Measurements from ENCODE around the gene MARS1.

MARS1 gene

DNA sequence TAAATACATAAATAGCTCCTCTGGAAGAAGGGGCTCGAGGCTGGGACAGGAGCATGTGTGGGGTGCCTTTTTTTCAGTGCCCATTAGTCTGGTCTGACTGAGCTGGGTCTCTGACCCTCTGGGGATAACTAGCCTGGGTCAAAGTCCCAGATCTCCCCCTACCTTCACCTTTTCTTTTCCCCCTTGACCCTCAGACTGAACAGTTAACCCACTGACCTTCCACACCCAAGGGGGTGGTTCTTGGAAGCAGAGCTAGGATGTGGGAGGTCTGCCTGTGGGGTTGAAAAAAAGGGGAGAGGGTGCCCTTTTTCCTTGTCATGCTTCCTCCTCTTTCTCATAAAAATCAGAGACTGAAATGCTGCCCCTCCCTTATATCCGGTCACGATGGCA is 29.2 kb upstream of the MARS1 start:
- no peak for DNase-seq (ENCODE audit: low spot score)

DNA sequence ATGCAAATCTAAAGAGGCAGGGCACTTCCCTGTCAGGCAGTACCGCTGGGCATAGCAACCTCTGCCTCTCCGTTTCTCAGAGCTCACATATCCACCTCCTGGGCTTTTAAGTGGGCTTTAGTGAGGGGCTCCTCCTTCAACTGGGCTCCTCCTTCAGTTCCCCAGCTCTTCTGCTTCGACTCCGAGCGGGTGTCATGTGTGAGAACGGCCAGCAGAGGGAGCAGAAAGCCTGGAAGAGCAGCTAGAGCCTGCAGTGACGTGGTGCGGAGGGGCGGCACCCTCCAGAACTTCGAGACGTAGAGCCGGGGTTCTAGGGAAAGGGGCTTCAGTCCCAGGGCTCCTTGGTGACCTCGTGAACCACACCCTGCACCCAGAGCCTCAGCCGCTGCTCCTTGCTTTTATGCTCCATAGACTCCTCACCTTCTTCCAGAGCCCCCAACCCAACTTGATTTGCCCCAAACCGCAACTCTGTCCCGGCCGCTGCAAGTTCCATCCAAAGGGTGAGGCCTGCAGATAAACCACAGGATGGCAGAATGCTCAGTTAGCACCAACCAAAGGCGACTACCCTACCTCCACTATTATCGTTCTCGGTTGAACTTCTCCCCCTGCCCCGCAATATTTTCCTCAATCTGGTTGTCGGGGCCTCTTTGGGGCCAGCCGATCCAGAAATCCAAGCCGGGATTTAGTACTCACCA is 28.7 kb upstream of the MARS1 start:
- peak; percentile 94 for DNase-seq (ENCODE audit: low spot score)

GRCh38 chr12:57459750-57460467 is 28.0 kb upstream of the MARS1 start, which contains the start of gene GLI1:
Gene GLI1 (plus strand): TSS chr12:57459785. CDS start chr12:57463692, 3,907 bp downstream.
- DNase-seq (ENCODE audit: low spot score) = no peak

GRCh38 chr12:57460468-57460784 is 27.4 kb upstream of the MARS1 start:
- no peak for DNase-seq (ENCODE audit: low spot score)

DNA sequence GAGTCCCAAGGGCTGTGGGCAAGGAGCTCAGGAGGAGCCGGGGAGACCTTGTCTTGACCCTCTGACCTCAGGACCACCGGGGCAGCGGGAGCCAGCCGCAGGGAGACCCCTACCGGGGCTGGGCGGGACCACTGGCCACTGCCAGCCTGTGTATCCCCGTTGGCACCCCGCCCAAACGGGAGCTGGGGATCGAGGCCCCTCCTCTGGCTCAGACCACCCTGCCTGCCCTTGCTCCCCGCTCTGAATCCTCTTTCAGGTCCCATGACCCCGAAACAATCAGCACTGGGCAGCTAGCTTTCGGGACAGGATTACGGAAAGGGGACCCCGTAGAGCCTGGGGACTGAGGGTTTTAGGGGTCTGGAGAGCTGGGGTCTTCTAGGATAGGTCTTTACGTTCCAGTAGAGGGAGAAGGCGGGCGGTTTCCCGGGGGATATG is 27.0 kb upstream of the MARS1 start:
- no peak for DNase-seq (ENCODE audit: low spot score)

- DNase-seq (ENCODE audit: low spot score) = no peak
Observed at GRCh38 chr12:57461276-57461916, 26.5 kb upstream of the MARS1 start.

DNA sequence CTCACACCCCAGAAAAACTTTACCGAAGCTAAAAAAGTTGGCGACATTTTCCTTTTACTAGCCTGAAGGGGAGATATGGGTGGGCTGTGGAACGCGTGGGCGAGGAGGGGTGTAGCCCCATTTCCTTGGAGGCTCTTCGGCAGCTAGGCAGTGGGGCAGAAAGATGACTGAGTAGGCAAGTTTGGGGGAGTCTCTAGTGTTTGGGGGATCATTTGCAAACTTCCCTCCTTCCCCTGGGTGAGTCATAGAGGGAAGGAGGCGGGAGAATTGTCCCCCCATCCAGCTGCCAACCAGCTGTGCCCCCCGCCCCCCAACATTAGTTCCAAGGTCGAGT is 26.0 kb upstream of the MARS1 start:
- DNase-seq (ENCODE audit: low spot score) = no peak

- DNase-seq (ENCODE audit: low spot score) = peak; percentile 91
Observed at GRCh38 chr12:57462251-57462911, 25.5 kb upstream of the MARS1 start.

GRCh38 chr12:57462912-57463253 is 25.0 kb upstream of the MARS1 start:
- no peak for DNase-seq (ENCODE audit: low spot score)

DNA sequence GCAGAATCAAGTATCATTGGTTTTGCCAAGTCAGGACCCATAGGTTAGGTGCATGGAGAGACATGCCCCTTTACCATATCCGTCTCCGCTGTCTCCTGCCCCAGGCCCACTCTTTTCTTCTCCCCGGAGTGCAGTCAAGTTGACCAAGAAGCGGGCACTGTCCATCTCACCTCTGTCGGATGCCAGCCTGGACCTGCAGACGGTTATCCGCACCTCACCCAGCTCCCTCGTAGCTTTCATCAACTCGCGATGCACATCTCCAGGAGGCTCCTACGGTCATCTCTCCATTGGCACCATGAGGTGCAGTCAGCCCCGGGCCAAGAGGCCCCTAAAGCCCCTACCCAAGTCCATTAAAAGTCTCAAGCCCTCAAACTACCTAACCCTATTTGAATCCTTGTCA is 23.3 kb upstream of the MARS1 start:
- no peak for DNase-seq (ENCODE audit: low spot score)

- DNase-seq (ENCODE audit: low spot score) = no peak
Observed at GRCh38 chr12:57465030-57465746, 22.7 kb upstream of the MARS1 start.

GRCh38 chr12:57465747-57466505 is 21.9 kb upstream of the MARS1 start:
- DNase-seq (ENCODE audit: low spot score) = no peak

DNA sequence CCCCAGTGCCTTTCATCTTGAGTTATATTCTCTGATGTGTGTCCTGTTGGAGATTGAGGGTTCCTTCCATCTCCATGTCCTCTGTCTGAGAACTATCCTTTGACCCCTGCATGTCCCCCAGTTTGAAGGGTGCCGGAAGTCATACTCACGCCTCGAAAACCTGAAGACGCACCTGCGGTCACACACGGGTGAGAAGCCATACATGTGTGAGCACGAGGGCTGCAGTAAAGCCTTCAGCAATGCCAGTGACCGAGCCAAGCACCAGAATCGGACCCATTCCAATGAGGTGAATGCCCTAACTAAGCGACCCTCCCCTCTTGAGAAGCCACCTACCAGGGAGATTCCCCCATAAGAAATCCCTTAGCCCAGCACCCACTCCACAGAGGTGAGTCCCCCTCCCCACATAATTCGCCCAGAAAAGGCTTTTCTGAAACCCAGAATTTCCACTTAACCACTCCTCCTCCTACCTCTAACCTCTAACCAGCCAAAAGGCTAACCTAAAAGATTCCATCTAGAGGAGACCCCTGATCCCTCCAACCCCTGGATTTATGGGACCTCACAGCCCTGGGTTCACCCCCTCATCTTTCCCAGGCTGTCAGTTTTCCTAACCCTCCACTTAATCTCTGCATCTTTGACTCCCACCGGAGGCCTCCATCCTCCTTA is 20.5 kb upstream of the MARS1 start:
- DNase-seq (ENCODE audit: low spot score) = no peak

- no peak for DNase-seq (ENCODE audit: low spot score)
Observed at GRCh38 chr12:57467915-57468314, 20.0 kb upstream of the MARS1 start.

DNA sequence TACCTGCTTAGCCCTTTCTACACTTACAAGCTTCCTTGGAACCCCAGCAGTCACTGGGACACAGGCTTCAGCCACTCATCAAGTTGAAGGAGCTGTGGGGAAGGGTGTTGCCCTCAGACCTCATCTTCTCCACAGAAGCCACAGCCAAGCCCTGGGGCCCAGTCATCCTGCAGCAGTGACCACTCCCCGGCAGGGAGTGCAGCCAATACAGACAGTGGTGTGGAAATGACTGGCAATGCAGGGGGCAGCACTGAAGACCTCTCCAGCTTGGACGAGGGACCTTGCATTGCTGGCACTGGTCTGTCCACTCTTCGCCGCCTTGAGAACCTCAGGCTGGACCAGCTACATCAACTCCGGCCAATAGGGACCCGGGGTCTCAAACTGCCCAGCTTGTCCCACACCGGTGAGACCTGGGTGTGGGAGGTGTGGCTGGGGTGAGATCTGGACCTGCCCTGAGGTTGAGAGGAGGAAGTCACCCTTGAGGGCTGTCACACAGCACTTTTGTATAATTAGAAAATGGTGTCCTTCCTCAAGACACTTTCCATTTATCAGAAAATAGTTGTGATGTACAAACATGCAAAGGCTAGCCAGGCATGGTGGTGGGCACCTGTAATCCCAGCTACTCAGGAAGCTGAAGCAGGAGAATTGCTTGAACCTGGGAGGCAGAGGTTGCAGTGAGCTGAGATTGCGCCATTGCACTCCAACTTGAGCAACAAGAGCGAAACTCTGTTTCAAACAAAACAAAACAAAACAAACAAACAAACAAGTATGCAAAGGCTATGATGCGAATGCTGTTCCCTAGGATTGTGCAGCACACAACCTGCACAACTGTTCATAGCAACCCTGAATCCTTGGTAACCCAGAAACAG is 18.3 kb upstream of the MARS1 start:
- DNase-seq (ENCODE audit: low spot score) = no peak

GRCh38 chr12:57470286-57470969 is 17.4 kb upstream of the MARS1 start:
- no peak for DNase-seq (ENCODE audit: low spot score)

- DNase-seq (ENCODE audit: low spot score) = no peak
Observed at GRCh38 chr12:57470970-57471656, 16.8 kb upstream of the MARS1 start.

GRCh38 chr12:57471661-57472060 is 16.2 kb upstream of the MARS1 start:
- no peak for DNase-seq (ENCODE audit: low spot score)

DNA sequence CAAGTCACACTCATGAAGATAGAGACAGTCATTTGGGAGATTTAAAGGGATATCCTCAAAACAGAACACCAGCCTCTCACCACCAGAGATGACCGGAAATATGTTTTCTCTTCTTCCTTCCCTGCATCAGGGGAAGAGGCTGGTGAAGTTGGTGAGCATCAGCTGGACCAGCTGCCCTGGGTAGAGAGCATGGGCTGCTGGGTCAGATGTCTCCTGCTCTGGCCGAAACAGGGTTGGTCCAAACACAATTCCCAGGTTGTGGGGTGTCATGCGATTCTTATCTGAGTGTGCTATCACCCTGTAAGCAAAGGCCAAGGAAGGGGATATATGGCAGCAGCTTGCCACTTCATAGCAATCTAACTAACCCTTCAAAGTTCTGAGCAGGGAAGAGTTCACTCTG is 15.5 kb upstream of the MARS1 start:
- DNase-seq (ENCODE audit: low spot score) = no peak
